Measurements from ENCODE around the gene INHA. TPM values are rescaled to one million over a fixed set of nuclear protein-coding genes. Genes with fewer than 3 reads are reported as not detected.

INHA gene
- polyA plus RNA-seq, 1 of the 3 experiments (the other 2 are of a cell fraction) = 1.2 TPM

DNA sequence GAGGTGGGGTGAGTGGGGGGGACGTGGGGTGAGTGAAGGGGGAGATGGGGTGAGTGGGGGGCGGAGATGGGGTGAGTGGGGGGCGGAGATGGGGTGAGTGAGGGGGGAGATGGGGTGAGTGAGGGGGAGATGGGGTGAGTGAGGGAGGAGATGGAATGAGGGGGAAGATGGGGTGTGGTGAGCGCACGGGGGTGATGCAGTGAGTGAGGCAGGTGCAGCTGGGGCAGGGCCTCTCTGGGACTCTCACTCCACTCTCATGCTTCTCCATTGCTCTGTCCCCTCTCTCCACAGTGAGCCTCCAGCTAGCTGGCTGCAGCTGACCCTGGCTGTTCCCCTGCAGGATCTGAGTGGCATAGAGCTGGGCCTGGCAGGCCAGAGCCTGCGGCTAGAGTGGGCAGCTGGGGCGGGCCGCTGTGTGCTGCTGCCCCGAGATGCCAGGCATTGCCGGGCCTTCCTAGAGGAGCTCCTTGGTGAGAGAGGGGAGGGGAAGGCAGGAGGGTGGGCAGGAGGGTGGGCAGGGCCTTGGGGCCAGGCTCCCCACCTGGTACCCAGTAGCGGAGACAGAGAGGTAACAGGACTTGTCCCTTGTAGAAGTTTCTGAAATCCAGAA lies 41.5 kb downstream of the INHA start:
- H3K27me3 ChIP-seq (ENCODE audit: insufficient read depth) = no peaks in the 10 kb centered on the region
- no peak overlapping the region for H3K27ac ChIP-seq (ENCODE audit: low read depth in 2 of 2, low read length in 1 of 2)
- no peak overlapping the region for H2AFZ ChIP-seq (ENCODE audit: low read depth)
- no peak overlapping the region for H3K4me3 ChIP-seq (ENCODE audit: low read depth in 2 of 2, low read length in 1 of 2)
- no peaks in the 10 kb centered on the region for H3K9me3 ChIP-seq
- H3K9ac ChIP-seq = no peak overlapping the region
- WGBS (ENCODE audit: low lambda C conversion rate) = 89% methylated on average over 11 of the region's 11 CpGs
- H3K4me2 ChIP-seq = no peak overlapping the region
- no peaks in the 10 kb centered on the region for H3K9me2 ChIP-seq
- H3K79me2 ChIP-seq (ENCODE audit: insufficient read depth) = no peaks in the 10 kb centered on the region
- CTCF ChIA-PET = interaction anchor here (0.9 to 2.4 kb wide), 4 partner anchors 9 to 71 kb away, joined by 3 to 5 read pairs (median 4); no protein-coding TSS in a partner anchor
- H3K36me3 ChIP-seq (replicated peaks in 1 of 2; ENCODE audit: control insufficient read depth in 1 of 2, insufficient read depth in 2 of 2, low read length in 1 of 2) = peaks cover 0 to 36% of the 10 kb centered on the region in 2 experiments
- POLR2A ChIA-PET = interaction anchor here (0.7 to 0.8 kb wide), 2 partner anchors 13 to 14 kb away, joined by 3 read pairs; no protein-coding TSS in a partner anchor
- no peaks in the 10 kb centered on the region for H4K20me1 ChIP-seq (ENCODE audit: insufficient read depth)
- no peak for DNase-seq
- TF ChIP-seq USF2 (IDR thresholded peaks at IDR 0.05; ENCODE audit: borderline replicate concordance, low read depth, low read length) (no peak), SIN3A (IDR thresholded peaks at IDR 0.05; ENCODE audit: borderline replicate concordance, low read depth, low read length) (no peak), TCF12 (IDR thresholded peaks at IDR 0.05) (no peak), FOXM1 (IDR thresholded peaks at IDR 0.05; ENCODE audit: low read depth) (no peak), EZH2phosphoT487 (IDR thresholded peaks at IDR 0.05; ENCODE audit: borderline replicate concordance, low read depth) (no peak), MXI1 (IDR thresholded peaks at IDR 0.05; ENCODE audit: low read depth, low read length) (no peak), TAF1 (IDR thresholded peaks at IDR 0.05; ENCODE audit: borderline replicate concordance, low read depth, low read length) (no peak)
- TF ChIP-seq, protein P1, sequence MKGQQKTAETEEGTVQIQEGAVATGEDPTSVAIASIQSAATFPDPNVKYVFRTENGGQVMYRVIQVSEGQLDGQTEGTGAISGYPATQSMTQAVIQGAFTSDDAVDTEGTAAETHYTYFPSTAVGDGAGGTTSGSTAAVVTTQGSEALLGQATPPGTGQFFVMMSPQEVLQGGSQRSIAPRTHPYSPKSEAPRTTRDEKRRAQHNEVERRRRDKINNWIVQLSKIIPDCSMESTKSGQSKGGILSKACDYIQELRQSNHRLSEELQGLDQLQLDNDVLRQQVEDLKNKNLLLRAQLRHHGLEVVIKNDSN (IDR thresholded peaks at IDR 0.05; ENCODE audit: borderline replicate concordance, low read depth) = no peak
- H3K4me1 ChIP-seq (ENCODE audit: control insufficient read depth in 1 of 2, insufficient read depth in 2 of 2, low read depth in 1 of 2, low read length in 1 of 2) = peaks cover 0 to 9% of the 10 kb centered on the region in 2 experiments; a peak in 1 of 4 replicates
- H3F3A ChIP-seq (replicated peaks; ENCODE audit: insufficient read depth) = no peaks in the 10 kb centered on the region

GRCh38 chr2:219614076-219614860 lies 42.2 kb downstream of the INHA start:
- H3K4me3 ChIP-seq (ENCODE audit: low read depth in 2 of 2, low read length in 1 of 2) = no peak overlapping the region
- no peak for TF ChIP-seq TCF12 (IDR thresholded peaks at IDR 0.05)
- TF ChIP-seq RCOR1 (IDR thresholded peaks at IDR 0.05; ENCODE audit: low read length) = no peak
- no peak for TF ChIP-seq NFIC (IDR thresholded peaks at IDR 0.05; ENCODE audit: borderline replicate concordance)
- TF ChIP-seq MEF2A (IDR thresholded peaks at IDR 0.05; ENCODE audit: borderline replicate concordance, low read depth) = no peak
- TF ChIP-seq, protein P2, sequence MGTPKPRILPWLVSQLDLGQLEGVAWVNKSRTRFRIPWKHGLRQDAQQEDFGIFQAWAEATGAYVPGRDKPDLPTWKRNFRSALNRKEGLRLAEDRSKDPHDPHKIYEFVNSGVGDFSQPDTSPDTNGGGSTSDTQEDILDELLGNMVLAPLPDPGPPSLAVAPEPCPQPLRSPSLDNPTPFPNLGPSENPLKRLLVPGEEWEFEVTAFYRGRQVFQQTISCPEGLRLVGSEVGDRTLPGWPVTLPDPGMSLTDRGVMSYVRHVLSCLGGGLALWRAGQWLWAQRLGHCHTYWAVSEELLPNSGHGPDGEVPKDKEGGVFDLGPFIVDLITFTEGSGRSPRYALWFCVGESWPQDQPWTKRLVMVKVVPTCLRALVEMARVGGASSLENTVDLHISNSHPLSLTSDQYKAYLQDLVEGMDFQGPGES (IDR thresholded peaks at IDR 0.05; ENCODE audit: low read depth, low read length) = no peak
- TF ChIP-seq FOXJ3 (CRISPR knock-in tag; IDR thresholded peaks at IDR 0.05) = no peak
- TF ChIP-seq MXI1 (IDR thresholded peaks at IDR 0.05; ENCODE audit: low read depth, low read length) = no peak
- no peak for TF ChIP-seq JUND (IDR thresholded peaks at IDR 0.05)
- no peak for TF ChIP-seq EP300 (IDR thresholded peaks at IDR 0.05; ENCODE audit: borderline replicate concordance in 1 of 2, low read depth in 1 of 2, low read length in 1 of 2)
- no peak for TF ChIP-seq GATA2 (CRISPR knock-in tag; IDR thresholded peaks at IDR 0.05)
- TF ChIP-seq, protein P3, sequence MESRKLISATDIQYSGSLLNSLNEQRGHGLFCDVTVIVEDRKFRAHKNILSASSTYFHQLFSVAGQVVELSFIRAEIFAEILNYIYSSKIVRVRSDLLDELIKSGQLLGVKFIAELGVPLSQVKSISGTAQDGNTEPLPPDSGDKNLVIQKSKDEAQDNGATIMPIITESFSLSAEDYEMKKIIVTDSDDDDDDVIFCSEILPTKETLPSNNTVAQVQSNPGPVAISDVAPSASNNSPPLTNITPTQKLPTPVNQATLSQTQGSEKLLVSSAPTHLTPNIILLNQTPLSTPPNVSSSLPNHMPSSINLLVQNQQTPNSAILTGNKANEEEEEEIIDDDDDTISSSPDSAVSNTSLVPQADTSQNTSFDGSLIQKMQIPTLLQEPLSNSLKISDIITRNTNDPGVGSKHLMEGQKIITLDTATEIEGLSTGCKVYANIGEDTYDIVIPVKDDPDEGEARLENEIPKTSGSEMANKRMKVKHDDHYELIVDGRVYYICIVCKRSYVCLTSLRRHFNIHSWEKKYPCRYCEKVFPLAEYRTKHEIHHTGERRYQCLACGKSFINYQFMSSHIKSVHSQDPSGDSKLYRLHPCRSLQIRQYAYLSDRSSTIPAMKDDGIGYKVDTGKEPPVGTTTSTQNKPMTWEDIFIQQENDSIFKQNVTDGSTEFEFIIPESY (IDR thresholded peaks at IDR 0.05; ENCODE audit: borderline replicate concordance, low read depth) = no peak
- TF ChIP-seq, protein P4, sequence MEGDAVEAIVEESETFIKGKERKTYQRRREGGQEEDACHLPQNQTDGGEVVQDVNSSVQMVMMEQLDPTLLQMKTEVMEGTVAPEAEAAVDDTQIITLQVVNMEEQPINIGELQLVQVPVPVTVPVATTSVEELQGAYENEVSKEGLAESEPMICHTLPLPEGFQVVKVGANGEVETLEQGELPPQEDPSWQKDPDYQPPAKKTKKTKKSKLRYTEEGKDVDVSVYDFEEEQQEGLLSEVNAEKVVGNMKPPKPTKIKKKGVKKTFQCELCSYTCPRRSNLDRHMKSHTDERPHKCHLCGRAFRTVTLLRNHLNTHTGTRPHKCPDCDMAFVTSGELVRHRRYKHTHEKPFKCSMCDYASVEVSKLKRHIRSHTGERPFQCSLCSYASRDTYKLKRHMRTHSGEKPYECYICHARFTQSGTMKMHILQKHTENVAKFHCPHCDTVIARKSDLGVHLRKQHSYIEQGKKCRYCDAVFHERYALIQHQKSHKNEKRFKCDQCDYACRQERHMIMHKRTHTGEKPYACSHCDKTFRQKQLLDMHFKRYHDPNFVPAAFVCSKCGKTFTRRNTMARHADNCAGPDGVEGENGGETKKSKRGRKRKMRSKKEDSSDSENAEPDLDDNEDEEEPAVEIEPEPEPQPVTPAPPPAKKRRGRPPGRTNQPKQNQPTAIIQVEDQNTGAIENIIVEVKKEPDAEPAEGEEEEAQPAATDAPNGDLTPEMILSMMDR (IDR thresholded peaks at IDR 0.05) = no peak

More at GRCh38 chr2:219614076-219614860, 42.2 kb downstream of the INHA start:
- H3F3A ChIP-seq (replicated peaks; ENCODE audit: insufficient read depth) = no peaks in the 10 kb centered on the region
- H2AFZ ChIP-seq (ENCODE audit: low read depth) = no peak overlapping the region
- H3K9me3 ChIP-seq = no peaks in the 10 kb centered on the region
- no peak overlapping the region for H3K9ac ChIP-seq
- H4K20me1 ChIP-seq (ENCODE audit: insufficient read depth) = no peaks in the 10 kb centered on the region
- CTCF ChIA-PET = interaction anchor here (0.9 to 2.4 kb wide), 4 partner anchors 8 to 72 kb away, joined by 3 to 5 read pairs (median 3); no protein-coding TSS in a partner anchor
- H3K4me2 ChIP-seq = no peak overlapping the region
- peaks cover 0 to 31% of the 10 kb centered on the region in 2 experiments for H3K36me3 ChIP-seq (replicated peaks in 1 of 2; ENCODE audit: control insufficient read depth in 1 of 2, insufficient read depth in 2 of 2, low read length in 1 of 2)
- H3K79me2 ChIP-seq (ENCODE audit: insufficient read depth) = no peaks in the 10 kb centered on the region
- DNase-seq = no peak
- H3K27me3 ChIP-seq (ENCODE audit: insufficient read depth) = no peaks in the 10 kb centered on the region
- POLR2A ChIA-PET = interaction anchor here (0.7 to 0.8 kb wide), 2 partner anchors 13 to 14 kb away, joined by 3 read pairs; no protein-coding TSS in a partner anchor
- no peak overlapping the region for H3K27ac ChIP-seq (ENCODE audit: low read depth in 2 of 2, low read length in 1 of 2)
- WGBS (ENCODE audit: low lambda C conversion rate) = 97% methylated on average over 6 of the region's 11 CpGs
- peaks cover 0 to 9% of the 10 kb centered on the region in 2 experiments; a peak in 1 of 4 replicates for H3K4me1 ChIP-seq (ENCODE audit: control insufficient read depth in 1 of 2, insufficient read depth in 2 of 2, low read depth in 1 of 2, low read length in 1 of 2)
- H3K9me2 ChIP-seq = no peaks in the 10 kb centered on the region
